Stimulated activated CD8-positive, alpha-beta memory T cell treated with anti-CD3 and anti-CD28 coated beads, Interleukin-4, amount 100 ng/mL, for 4 hours (primary cell): ENCODE data around the gene SNCG.

ENCODE experiments used
- DNase-seq, 2 donors: peaks; one replicate each; pipeline ENCODE4 v3.0.0-alpha.2; 2020; ENCODE audit warnings: low read depth in 2 of 2, low spot score in 1 of 2

Gene SNCG

GRCh38 chr10:86960003-86960862, 1.8 kb downstream of the SNCG start:
- no peak for DNase-seq

DNA sequence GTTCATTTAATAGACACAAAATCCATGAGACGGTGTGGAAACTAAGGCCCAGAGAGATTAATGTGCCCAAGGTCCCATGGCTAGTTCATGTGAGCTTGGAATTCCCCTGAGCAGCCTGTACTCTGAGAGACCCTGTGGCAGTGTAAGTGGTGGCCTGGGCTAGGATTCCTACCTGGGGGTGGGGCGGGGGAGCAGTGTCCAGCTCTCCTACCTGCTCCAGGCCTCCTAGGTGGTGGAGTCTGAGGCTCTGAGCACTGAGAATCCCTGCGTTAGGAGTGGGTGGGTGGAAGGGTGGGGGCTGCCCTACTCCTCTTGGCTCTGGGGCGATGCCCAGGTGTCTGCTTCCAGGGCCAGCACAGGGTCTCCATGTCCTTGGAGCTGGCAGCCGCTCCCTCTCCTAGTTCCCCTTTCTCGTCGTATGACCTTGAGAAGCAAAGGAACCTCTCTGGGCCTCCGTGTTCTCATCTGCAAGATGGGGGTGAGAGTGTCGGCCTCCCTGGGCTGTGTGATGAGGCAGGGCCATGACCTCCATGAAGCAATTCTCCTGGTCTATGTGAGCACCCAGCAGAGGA, 2.5 kb downstream of the SNCG start:
- DNase-seq, result no peak

DNA sequence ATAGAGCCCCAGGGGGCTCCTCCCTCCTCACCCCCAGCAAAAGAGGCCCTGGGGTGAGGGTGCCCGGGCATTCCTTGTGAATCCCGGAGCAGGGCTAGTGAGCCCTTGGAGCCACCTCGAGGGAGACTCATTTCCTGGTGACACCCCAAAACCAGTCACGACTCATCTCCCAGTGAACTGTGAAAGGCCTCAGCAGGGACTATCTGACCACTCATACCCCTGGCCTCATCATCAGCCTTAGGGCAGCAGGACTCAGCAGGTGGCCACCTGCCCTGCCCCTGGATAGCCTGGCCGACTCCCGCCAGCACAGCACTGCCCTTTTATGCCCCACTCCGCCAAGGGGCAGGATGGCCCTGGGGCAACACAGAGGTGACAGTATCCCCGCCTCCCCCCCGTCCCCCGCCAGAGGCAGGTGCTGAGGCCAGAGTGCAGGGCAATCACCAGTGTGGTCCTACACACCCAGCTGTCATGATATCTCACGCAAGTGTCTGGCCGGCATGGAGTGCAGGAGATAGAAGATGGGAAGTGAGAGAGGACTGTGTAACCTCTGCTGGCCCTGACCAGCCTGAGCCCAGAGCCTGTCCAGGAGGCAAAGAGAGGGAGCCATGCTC, 3.2 kb downstream of the SNCG start:
- no peak for DNase-seq

GRCh38 chr10:86962136-86962980, 4.0 kb downstream of the SNCG start:
- DNase-seq, result no peak

GRCh38 chr10:86962981-86963310, 4.5 kb downstream of the SNCG start:
- DNase-seq, result no peak

DNA sequence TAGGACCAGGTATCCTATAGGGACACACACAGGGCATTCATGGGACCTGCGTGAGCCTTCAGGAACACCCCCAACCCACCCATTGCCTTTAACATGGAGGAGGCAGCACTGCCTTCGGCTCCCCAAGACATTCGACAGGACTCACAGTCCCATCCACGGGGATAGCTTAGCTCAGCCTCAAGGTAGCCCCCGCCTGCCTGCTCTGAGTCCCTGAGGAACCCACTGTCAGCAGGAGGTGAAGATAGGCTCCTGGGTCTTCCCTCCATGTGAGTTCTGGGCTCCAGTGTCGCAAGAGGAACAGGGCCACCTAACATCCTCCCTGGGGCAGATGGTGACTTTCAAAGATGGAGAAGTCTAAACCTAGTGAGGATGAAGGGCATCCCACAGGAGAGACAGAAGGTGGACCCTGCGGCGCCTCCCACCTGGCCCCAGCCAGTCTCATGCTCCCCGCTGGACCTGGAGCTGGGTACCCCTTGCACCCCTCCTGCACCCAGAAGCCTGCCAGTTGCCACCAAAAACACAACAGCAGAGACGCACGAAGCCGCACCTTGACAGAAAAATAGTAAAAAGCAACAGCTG, 5.0 kb downstream of the SNCG start:
- no peak for DNase-seq

DNA sequence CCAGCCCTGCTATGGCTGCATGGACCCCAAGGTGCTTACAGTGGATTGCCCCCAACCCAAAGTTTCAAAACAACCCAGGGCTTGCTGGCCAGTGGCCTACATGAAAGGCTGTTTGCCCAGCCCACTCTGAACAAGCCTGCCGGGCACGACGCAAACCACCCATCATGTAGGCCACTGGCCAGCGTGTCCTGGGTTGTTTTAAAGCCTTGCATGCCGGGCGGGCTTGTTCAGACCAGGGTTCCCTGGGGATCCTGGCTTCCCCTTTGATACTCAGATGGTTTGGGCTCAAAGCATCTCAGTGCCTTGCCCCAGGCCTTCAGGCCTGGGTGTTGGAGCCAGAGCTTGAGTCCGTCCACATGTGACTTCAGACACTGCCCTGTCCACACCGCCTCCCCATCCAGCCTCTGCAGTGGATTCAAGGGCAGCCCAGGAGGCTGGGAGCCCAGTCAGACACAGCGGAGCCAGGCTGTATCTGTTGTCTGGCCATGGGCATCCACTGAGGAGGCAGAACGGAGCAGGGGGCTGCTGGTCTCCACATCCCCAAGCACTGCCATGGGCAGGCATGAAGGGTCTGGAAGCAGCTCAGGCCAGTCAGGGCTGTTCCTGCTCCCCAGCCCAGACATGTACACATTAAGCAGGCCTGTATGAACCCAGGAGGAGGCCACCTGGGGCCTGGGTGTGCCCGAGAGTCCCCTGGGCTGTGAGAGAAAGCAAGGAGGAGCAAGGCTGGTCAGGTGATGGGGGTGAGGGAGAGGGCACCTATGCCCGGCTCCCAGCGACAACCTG, 5.9 kb downstream of the SNCG start:
- no peak for DNase-seq

DNA sequence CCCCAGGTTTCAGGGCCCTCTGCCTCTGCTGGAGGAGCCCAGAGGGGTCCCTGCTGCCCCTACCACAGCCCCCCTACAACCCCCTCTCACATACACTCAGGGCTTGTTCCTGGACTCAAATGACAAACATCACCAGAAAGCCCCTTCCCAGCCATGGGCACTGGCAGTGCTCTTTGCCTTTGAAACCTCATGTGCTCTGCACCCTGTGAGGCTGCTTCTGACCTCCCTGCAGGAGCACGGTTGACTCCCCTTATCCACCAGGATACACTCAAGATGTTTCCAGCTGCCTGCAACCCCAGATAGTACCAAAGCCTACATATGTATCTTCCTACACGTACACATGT, 6.4 kb downstream of the SNCG start:
- no peak for DNase-seq

DNA sequence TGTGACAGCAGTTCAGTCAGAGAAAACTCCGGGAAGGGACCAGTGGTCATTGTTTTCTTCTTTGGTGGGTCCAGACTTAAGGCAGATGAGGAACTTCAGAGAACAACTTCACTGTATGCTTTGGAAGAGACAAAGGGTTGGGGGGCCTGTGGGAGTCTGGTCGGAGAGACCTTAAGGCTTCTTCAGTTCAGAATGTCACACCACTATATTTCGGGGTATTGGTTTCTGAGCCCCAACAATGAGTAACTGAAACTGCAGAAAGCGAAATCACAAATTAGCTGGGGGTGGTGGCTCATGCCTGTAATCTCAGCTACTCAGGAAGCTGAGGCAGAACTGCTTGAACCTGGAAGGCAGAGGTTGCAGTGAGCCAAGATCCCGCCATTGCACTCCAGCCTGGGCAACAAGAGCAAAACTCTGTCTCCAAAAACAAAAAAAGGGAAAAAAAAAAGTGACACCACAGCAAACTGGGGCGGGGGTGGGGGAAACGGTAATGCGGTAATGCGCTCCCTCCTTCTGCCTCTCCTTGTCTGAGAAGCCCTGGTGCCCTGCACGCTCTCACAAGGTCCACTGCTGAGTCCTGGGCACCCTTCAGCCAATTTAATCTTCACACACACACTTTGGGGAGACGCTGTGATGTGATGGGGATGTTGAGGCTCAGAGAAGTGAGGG, 7.7 kb downstream of the SNCG start:
- DNase-seq, result no peak

DNA sequence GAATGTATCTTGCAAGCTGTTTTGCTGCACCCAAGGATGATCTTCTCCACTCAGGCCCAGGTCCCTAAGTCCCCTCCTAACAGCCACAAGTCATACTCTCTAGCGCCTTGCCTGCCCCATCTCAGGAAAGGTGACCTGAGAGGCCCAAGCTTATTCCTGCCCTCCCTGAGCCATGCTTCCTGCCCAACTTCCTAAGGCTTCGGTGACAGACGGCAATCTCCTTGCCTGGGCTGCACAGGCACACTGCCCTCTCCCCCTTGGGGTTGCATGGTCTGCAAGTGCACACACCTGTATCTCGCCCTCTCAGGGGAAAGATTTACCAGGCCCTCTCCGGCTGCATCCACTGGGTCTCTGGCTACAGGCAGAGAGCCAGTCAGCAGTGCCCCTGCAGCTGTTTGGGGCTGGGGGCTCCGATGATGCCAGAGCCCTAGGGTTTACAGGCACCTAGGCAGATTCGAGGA, 9.1 kb downstream of the SNCG start:
- DNase-seq, result no peak

DNA sequence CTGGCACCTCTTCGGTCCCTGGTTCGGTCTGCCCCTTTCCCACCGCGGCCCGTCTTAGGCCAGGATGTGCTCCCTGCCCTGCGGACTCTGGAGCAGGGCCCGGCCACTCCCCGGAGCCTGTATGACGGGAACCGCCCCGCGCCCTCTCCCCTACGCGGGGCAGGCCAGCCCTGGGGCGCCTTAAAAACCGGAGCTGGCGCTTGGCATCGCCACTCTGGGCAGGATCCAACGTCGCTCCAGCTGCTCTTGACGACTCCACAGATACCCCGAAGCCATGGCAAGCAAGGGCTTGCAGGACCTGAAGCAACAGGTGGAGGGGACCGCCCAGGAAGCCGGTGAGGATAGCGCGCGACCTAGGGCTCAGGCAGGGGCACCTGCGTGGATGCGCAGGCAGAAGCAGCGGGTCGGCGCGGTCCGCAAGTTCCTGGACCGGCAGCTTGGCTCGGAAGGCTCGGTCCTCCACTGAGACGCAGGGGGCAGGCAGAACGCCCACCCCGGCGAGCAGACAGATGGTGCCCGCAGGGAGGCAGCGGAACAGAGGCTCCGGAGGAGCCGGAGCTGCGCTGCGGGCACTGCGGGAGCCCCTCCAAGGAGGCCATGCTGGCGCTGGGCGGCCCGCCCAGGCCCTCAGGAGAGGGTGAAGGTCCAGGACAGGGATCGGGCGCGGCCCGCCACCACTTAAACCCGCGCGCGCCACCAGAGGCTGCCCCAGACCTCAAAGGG, 10.0 kb downstream of the SNCG start, which contains the start of gene ADIRF:
TSS of gene ADIRF (plus strand) at position 212 of the 723 bp plus-strand sequence. CDS start at position 275, 63 bp downstream.
- no peak for DNase-seq

GRCh38 chr10:86968994-86969355, 10.6 kb downstream of the SNCG start:
- no peak for DNase-seq

- no peak for DNase-seq
These were observed 11.1 kb downstream of the SNCG start for GRCh38 chr10:86969421-86970041.

GRCh38 chr10:86970162-86970981, 12.0 kb downstream of the SNCG start:
- no peak for DNase-seq

DNA sequence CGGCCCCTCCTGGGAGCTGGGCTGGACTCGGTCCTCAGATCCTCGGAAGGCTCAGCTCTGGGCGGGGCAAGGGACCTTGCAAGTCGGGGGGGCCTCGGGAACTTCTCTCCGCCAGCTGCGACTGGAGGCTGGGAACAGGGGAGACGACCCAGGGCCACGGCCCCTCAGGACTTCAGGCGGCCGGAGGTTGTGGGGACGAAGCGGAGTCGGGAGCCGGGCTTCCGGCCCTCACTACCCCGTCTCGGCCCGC, 12.5 kb downstream of the SNCG start:
- DNase-seq, result no peak

DNA sequence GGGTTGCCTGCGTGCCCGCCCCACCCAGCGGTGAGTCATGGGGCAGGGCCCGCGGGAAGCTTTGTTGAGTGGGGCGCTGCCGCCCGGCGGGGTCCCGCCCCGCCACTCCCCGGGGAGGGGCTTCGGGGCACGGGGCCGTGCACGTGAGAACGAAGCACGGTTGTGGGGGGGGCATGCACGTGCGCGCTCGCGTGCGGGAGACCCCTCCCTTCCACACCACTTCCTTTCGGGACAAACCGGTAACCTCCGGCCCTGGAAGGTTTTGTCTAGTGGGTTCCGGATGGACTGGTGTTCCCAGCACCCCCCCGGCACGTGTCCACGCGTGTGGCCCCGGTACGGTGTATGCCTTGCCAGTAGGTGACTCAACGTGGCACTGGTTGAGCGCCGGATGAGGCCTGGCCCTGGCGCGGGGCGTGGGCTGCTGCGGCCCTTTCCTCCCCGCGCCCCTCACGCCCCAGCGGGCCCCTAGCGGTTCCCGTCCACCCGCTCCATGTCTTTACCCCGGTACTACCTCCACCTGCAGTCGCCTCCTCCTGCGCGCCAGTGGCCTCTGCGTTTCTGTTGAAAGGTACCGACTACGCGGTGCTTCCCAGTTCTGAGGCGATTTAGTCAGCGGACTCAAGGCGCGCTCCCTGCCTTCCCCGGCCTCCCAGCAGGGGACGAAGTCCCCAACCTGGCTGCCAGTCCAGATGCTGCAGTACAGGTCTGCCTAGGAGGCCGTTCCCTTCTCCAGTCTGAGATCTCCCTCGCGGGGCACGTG, 13.0 kb downstream of the SNCG start:
- DNase-seq, result peak; percentile 73 to 76

- no peak for DNase-seq
These were observed 14.4 kb downstream of the SNCG start for GRCh38 chr10:86972613-86973380.
